Renal cortical epithelial cell (primary cell): ENCODE results near the gene HMOX2. TPM values are rescaled to one million over a fixed set of nuclear protein-coding genes. Genes with fewer than 3 reads are reported as not detected.

Source experiments
- DNase-seq: peaks from one replicate; pipeline ENCODE4 v3.0.0-alpha.2; 2011; ENCODE audit warnings: low read depth
- total RNA-seq: library from RNA; depleted of rRNA; stranded (reverse); fragments of >200 nt; gene quantifications from 2 replicates; pipeline ENCODE4 v1.2.3, GENCODE V29; 2014

HMOX2 gene
- total RNA-seq, 1 donor from 2014 or later, result 71.0 TPM

GRCh38 chr16:4505356-4506147 is 29.4 kb downstream of the HMOX2 start:
- DNase-seq, result no peak

DNA sequence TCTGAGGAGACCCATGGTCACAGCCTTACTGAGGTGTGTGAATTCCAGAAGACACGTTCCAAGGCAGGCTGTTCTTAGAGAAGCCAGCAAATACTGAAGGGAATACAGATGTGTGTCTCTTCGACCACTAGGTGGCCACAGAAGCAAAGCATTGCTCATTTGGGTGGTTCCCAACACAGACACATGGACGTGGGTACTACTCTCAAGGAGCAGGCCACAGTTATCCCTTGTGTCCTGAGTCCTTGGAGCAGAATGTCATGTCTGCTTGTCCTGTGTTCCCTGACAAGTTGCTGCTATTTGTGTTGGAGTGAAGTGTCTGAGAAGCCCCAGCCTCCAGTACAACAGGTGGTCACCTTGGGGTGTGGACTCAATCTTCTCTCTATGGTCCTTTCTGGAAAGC is 30.3 kb downstream of the HMOX2 start:
- peak; percentile 77 for DNase-seq

DNA sequence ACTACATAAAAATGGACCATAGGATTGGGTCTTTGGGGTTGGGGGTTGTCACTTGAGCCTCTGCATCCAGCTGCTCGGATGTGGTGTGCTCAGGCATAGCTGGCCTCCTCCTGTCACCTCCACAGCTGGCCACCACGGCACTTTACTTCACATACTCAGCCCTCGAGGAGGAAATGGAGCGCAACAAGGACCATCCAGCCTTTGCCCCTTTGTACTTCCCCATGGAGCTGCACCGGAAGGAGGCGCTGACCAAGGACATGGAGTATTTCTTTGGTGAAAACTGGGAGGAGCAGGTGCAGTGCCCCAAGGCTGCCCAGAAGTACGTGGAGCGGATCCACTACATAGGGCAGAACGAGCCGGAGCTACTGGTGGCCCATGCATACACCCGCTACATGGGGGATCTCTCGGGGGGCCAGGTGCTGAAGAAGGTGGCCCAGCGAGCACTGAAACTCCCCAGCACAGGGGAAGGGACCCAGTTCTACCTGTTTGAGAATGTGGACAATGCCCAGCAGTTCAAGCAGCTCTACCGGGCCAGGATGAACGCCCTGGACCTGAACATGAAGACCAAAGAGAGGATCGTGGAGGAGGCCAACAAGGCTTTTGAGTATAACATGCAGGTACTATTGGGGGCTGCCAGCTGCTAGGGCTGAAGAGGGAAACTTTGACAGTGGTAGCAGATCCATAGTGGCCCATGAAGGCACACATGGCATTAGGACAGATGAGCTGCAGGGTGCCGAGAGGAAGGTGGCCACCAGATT is 31.6 kb downstream of the HMOX2 start:
- no peak for DNase-seq

- no peak for DNase-seq
Observed at GRCh38 chr16:4508806-4509205, 32.6 kb downstream of the HMOX2 start.

DNA sequence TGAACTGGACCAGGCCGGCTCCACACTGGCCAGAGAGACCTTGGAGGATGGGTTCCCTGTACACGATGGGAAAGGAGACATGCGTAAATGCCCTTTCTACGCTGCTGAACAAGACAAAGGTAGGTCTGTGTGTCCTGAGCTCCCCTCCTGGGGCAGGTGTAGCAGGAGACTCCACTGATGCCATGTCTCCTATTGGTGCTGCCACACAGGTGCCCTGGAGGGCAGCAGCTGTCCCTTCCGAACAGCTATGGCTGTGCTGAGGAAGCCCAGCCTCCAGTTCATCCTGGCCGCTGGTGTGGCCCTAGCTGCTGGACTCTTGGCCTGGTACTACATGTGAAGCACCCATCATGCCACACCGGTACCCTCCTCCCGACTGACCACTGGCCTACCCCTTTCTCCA is 33.2 kb downstream of the HMOX2 start:
- DNase-seq, result no peak

DNA sequence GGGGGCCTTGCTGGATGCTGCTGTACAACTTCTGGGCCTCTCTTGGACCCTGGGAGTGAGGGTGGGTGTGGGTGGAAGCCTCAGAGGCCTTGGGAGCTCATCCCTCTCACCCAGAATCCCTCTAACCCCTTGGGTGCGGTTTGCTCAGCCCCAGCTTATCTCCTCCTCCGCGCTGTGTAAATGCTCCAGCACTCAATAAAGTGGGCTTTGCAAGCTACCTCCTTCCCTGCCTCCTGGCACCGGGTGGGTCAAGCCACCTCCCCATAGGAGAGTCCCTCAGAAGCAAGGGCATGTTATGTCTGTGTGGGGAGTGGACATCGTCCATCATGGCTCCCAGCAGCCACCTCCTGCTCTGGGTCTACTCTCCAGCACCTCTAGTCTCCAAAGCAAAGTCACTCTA is 33.9 kb downstream of the HMOX2 start:
- DNase-seq, result no peak

- DNase-seq, result no peak
Observed at GRCh38 chr16:4510747-4511426, 34.7 kb downstream of the HMOX2 start.

DNA sequence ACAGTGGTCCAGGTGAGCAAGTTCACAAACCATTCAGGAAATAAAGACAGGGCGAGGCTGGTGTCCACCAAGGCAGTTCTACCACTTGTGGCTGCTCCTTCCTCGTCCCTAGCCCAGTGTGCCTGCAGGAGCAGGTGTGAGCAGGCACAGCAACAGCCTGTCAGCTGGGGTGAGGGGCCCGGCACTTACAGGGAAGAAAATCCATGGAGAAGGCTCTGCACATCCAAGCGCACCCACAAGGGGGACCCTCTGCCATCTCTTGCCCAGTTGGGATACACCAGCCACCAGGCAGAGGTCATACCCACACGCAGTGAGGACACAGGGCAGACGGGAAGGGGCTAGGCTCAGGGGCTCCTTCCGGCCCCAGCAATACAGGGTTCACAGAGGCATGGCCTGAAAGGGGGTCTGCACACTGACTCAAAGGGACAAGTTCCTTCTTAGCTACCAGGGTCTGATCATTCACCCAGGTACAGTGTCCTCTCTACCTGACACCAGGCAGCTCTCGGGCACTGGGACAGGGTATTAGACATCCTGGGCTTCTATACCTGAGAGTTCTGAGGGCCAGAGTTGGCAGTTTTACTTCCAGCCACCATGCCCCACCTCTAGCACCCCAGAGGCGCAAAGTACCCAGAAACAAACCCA is 35.4 kb downstream of the HMOX2 start:
- peak; percentile 46 for DNase-seq

GRCh38 chr16:4512473-4512872 is 36.3 kb downstream of the HMOX2 start:
- no peak for DNase-seq

DNA sequence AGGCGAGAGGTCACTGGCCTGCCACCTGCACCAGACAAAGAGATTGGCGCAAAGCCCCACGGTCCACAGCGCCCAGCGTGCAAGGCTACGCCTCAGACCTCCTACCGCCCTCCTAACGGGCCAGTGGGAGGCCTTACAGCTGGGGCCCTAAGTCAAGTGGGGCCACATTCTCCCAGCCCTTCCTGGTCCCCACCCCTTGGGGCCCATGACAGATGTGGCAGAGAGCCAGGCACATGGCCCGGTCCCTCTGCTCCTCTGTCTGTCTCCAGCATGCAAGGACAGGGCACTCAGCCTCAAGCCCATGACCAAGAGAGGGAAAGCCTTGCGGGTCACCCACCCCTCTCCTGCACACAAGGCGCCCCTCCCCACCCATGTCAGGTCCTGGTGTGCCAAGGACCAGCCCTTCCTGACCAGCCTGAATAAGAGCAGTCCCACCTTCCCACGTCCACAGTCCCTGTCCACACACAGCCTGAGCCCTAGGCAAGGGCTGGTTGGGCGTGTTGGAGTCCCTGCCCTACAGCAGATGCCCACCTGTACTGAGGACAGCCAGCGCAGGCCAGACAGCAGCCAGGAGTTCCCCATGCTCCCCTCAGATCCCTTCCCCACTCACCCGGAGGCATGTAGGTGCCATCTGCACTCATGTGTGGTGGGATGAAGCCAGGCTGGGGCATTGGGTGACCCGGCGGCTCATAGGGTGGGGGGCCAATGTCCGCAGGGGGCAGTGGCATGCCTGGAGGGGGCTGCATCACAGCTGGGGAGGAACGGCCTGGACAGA is 37.1 kb downstream of the HMOX2 start:
- DNase-seq, result no peak

- DNase-seq, result no peak
Observed at GRCh38 chr16:4513881-4514280, 37.7 kb downstream of the HMOX2 start.

- no peak for DNase-seq
Observed at GRCh38 chr16:4514606-4515005, 38.4 kb downstream of the HMOX2 start.

DNA sequence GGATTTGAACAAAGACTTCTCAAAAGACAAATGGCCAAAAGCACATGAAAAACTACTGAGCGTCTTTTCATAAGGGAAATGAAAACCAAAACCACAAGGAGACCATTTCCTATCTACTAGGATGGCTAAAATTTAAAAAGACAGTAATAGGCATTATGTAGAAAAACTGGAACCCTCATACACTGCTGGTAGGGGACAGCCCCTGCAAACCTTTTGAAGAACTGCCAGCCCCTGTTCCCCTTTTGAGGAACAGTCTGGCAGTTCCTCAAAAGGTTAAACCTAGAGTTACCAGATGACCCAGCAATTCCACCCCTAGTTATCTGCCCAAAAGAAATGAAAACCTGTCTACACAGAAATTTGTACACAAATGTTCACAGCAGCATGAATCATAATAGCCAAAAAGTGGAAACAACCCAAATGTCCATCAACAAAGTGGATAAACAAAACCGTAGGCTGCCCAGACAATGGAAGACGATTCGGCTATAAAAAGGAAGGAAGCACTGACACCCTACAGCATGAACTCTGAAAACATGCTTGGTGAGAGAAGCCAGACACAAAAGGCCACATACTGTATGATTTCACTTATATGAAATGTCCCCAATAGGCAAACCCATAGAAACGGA is 39.5 kb downstream of the HMOX2 start:
- no peak for DNase-seq

DNA sequence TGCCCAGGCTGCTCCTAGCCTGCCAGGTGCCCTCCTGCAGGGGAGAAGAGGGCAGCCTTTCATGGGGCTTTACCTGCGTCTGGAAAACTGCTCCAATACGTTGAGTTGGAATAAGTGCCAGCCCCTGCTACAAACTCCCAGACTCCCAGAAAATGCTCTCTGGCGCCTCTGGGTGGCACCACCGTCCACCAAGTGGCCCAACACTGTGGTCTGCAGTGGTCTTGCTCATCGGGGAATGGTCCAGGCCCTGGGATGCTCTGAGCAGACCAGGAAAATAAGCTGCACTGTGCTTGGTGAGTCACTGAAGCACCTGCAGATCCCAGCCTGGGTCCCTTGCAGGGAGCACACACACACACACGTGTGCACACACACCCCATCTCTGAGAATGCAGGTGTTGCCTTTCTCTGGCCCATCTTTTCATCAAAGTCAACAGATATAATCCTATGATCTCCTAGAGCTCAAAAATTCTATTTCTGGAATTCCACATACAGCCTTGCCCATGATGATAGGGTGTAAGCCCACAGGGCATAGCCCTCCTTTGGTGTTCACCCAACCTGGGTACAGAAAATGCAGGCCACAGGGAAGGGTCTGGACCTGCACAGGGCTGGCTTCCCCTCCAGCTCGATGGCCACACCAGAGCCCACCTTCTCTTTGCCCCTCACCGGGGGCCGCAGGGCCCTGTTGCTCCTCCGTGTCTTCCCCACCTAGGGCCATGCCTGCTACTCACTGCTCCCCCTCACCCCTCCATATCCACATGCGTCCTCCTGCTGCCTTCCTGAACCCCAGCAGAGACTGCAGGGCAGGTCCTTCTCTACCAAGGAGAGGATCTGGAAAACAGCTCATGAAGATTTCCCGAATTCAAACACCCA is 41.8 kb downstream of the HMOX2 start:
- DNase-seq, result peak; percentile 17

GRCh38 chr16:4519274-4520058 is 43.3 kb downstream of the HMOX2 start:
- no peak for DNase-seq

GRCh38 chr16:4520913-4521312 is 44.7 kb downstream of the HMOX2 start:
- DNase-seq, result no peak

DNA sequence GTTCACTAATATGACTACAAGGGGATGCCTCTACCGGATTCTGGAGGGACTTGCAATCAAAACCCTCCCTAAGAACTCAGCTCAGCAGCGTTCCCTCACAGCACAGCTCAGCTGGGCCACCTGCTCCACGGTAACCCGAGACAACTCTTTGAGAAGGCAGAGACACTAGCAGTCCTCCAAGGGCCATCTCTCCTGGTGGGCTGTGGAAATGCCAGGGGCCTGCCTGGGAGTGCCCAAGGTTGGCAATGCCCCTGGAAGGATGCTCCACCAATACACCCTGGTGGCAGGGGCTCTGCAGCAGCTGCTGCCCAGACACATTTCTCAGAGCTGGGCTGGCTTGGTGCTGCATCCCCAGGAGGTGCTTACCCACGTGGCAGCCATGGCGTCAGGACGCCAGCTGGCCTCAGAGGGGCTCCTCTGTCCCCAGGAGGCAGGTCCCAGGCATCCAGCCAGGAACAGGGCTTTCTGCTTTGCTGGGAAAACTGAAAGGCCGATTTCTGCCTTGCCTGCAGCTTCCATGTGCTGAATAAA is 45.9 kb downstream of the HMOX2 start:
- DNase-seq, result no peak

DNA sequence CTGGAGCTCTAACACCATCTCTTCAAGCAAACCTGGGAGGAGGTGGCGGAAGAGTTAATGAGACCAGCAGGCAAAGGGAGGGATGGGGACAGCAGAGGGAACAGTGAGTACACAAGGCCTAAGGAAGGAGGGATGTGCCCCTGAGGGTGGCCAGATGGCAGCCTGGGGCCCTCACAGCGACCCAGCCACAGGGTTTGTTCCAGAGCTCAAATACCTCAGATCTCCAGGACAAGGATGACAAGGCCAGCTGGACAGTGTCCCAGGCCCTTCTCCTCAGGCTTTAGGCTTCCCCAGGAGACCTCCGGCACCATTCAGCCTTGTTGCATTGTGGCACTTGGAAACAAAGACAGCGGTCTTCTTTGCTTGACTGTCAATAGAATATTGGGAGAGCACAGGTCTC is 47.5 kb downstream of the HMOX2 start:
- DNase-seq, result no peak

- DNase-seq, result peak; percentile 32
Observed at GRCh38 chr16:4524571-4524970, 48.4 kb downstream of the HMOX2 start.
